ENCODE results near the gene APOL3. TPM values are rescaled to one million over a fixed set of nuclear protein-coding genes. Genes with fewer than 3 reads are reported as not detected.
"Not testable (repeated sequence)": the region's sequence is repeated elsewhere in the genome, so short reads cannot be mapped to it uniquely, and the experiment has no call there.

The APOL3 gene
- total and polyA plus RNA-seq, 10 of the 15 experiments (the other 5 are each of a cell fraction or from before 2014, with no cell fraction given), result 6.9 to 66.8 (median 48.5) TPM

GRCh38 chr22:36153501-36154422 is 6.8 kb downstream of the APOL3 start:
- no peak for ATAC-seq
- ChIA-PET RAD21 (ENCODE audit: unreplicated experiment) (interaction anchor here (1.4 kb wide), 1 partner anchor 26 kb away, joined by 5 read pairs; no protein-coding TSS in a partner anchor), SMC1A (ENCODE audit: uncharacterized antibody, unreplicated experiment) (interaction anchor here (1.3 to 3.7 kb wide), 5 partner anchors 9 to 29 kb away, joined by 3 to 32 read pairs (median 9); no protein-coding TSS in a partner anchor), CTCF (interaction anchor here (1.1 to 3.9 kb wide), 2 partner anchors 25 to 68 kb away, joined by 3 to 45 read pairs; no protein-coding TSS in a partner anchor), POLR2A (interaction anchor here (1.7 kb wide), 1 partner anchor 9 kb away, joined by 4 read pairs; no protein-coding TSS in a partner anchor)
- no peak for DNase-seq (ENCODE audit: low read depth, low spot score)
- Histone ChIP-seq H3K27me3 (replicated peaks in 1 of 2; ENCODE audit: control insufficient read depth in 2 of 2, insufficient read depth in 2 of 2, low read length in 1 of 2) (no peaks in the 10 kb centered on the region), H3K79me2 (ENCODE audit: control insufficient read depth, insufficient read depth, low read length) (peaks cover 32% of the 10 kb centered on the region), H3K9ac (ENCODE audit: control insufficient read depth, insufficient read depth, low read length) (no peak overlapping the region), H4K20me1 (ENCODE audit: control insufficient read depth, insufficient read depth) (no peaks in the 10 kb centered on the region), H3K4me1 (ENCODE audit: control insufficient read depth, insufficient read depth, low read length) (peaks cover 11% of the 10 kb centered on the region), H3K4me3 (no peak overlapping the region), H3K4me2 (ENCODE audit: control insufficient read depth, insufficient read depth) (no peak overlapping the region), H3K36me3 (ENCODE audit: control insufficient read depth in 2 of 2, insufficient read depth in 2 of 2, low read length in 1 of 2) (peaks cover 0 to 7% of the 10 kb centered on the region in 2 experiments; a peak in 2 of 4 replicates), H3K27ac (ENCODE audit: control insufficient read depth, insufficient read depth) (no peak overlapping the region), H3K9me3 (replicated peaks; ENCODE audit: control insufficient read depth, insufficient read depth, low read length) (no peaks in the 10 kb centered on the region; the same call in 2 of the 3 replicates), H2AFZ (ENCODE audit: control insufficient read depth, low read depth, low read length) (no peak overlapping the region)
- in situ Hi-C loops (cut with MboI), result no loop called here
- no TSS peak for BruUV-seq (replicated peaks)
- WGBS (ENCODE audit: insufficient coverage, insufficient replicate concordance, low lambda C conversion rate, missing lambda C conversion rate), result 88% methylated on average over 12 of the region's 12 CpGs
- TF ChIP-seq, protein P1, sequence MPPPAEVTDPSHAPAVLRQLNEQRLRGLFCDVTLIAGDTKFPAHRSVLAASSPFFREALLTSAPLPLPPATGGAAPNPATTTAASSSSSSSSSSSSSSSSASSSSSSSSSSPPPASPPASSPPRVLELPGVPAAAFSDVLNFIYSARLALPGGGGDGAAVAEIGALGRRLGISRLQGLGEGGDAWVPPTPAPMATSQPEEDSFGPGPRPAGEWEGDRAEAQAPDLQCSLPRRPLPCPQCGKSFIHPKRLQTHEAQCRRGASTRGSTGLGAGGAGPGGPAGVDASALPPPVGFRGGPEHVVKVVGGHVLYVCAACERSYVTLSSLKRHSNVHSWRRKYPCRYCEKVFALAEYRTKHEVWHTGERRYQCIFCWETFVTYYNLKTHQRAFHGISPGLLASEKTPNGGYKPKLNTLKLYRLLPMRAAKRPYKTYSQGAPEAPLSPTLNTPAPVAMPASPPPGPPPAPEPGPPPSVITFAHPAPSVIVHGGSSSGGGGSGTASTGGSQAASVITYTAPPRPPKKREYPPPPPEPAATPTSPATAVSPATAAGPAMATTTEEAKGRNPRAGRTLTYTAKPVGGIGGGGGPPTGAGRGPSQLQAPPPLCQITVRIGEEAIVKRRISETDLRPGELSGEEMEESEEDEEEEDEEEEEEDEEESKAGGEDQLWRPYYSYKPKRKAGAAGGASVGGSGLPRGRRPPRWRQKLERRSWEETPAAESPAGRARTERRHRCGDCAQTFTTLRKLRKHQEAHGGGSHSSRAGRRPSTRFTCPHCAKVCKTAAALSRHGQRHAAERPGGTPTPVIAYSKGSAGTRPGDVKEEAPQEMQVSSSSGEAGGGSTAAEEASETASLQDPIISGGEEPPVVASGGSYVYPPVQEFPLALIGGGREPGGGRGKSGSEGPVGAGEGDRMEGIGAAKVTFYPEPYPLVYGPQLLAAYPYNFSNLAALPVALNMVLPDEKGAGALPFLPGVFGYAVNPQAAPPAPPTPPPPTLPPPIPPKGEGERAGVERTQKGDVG (CRISPR knock-in tag; IDR thresholded peaks at IDR 0.05), result no peak
- no peak for TF ChIP-seq USF2 (IDR thresholded peaks at IDR 0.05; ENCODE audit: borderline replicate concordance, low read depth, low read length)
- no peak for TF ChIP-seq STAT1 (conservative IDR thresholded peaks at IDR 0.05)
- TF ChIP-seq SREBF1 (IDR thresholded peaks at IDR 0.05; ENCODE audit: low read length), result no peak
- TF ChIP-seq ATF3 (IDR thresholded peaks at IDR 0.05; ENCODE audit: borderline replicate concordance, extremely low read depth, low read depth, low read length), result no peak
- TF ChIP-seq HDGF (IDR thresholded peaks at IDR 0.05), result no peak
- no peak for FAIRE-seq
- intact Hi-C loops (cut with micrococcal nuclease; ENCODE audit: unreplicated experiment), result no loop called here

DNA sequence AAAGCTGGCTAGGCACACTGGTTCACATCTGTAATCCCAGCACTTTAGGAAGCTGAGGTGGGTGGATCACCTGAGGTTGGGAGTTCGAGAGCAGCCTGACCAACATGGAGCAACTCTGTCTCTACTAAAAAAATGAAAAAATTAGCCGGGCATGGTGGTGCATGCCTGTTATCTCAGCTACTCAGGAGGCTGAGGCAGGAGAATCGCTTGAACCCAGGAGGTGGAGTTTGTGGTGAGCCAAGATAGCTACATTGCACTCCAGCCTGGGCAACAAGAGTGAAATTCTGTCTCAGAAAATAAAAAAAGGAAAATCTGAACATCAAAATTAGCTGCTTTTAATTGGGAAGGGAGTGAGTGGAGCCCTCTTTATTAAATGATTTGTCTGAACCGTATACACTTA is 7.7 kb downstream of the APOL3 start:
- H3K27me3 ChIP-seq (replicated peaks in 1 of 2; ENCODE audit: control insufficient read depth in 2 of 2, insufficient read depth in 2 of 2, low read length in 1 of 2); H3K9me3 ChIP-seq (replicated peaks; ENCODE audit: control insufficient read depth, insufficient read depth, low read length); H3K4me1 ChIP-seq (ENCODE audit: control insufficient read depth, insufficient read depth, low read length); in situ Hi-C loops (cut with MboI); H2AFZ ChIP-seq (ENCODE audit: control insufficient read depth, low read depth, low read length); DNase-seq (ENCODE audit: low read depth, low spot score); ATAC-seq; intact Hi-C loops (cut with micrococcal nuclease; ENCODE audit: unreplicated experiment); H3K4me2 ChIP-seq (ENCODE audit: control insufficient read depth, insufficient read depth); H3K9ac ChIP-seq (ENCODE audit: control insufficient read depth, insufficient read depth, low read length); BruUV-seq (replicated peaks); H4K20me1 ChIP-seq (ENCODE audit: control insufficient read depth, insufficient read depth); H3K27ac ChIP-seq (ENCODE audit: control insufficient read depth, insufficient read depth); H3K4me3 ChIP-seq; FAIRE-seq: not testable (repeated sequence)
- ChIA-PET CTCF (interaction anchor here (0.8 to 3.9 kb wide), 6 partner anchors 8 to 69 kb away, joined by 3 to 45 read pairs (median 3); partner anchors contain the start of gene APOL3), POLR2A (interaction anchor here (1.8 to 2.2 kb wide), 2 partner anchors 8 to 10 kb away, joined by 6 to 14 read pairs; partner anchors contain the start of gene APOL3), RAD21 (ENCODE audit: unreplicated experiment) (interaction anchor here (1.3 to 1.5 kb wide), 3 partner anchors 25 to 334 kb away, joined by 3 to 6 read pairs (median 5); no protein-coding TSS in a partner anchor), SMC1A (ENCODE audit: uncharacterized antibody, unreplicated experiment) (interaction anchor here (1.3 to 3.7 kb wide), 5 partner anchors 10 to 28 kb away, joined by 3 to 32 read pairs (median 9); no protein-coding TSS in a partner anchor)
- peaks cover 23% of the 10 kb centered on the region for H3K79me2 ChIP-seq (ENCODE audit: control insufficient read depth, insufficient read depth, low read length)
- H3K36me3 ChIP-seq (ENCODE audit: control insufficient read depth in 2 of 2, insufficient read depth in 2 of 2, low read length in 1 of 2), result peaks cover 2 to 12% of the 10 kb centered on the region in 2 experiments
- 98% methylated on average over 4 of the region's 4 CpGs for WGBS (ENCODE audit: insufficient coverage, insufficient replicate concordance, low lambda C conversion rate, missing lambda C conversion rate)
